CD4-positive, alpha-beta T cell (primary cell): Measurements from ENCODE around the gene GLRA2. TPM values are rescaled to one million over a fixed set of nuclear protein-coding genes. Genes with fewer than 3 reads are reported as not detected.

Experiments
- ATAC-seq: fragments of 200-7000 bp; cut with Tn5 transposase; one replicate; pipeline ENCODE4 v1.10.0; 2022; ENCODE audit warnings: mild to moderate bottlenecking; ENCODE audit not compliant: poor library complexity
- CTCF ChIA-PET: fragments of 350-600 bp; sonication (Branson Sonifier 250); formaldehyde crosslinking; loops from one replicate; lab custom pipeline; 2021; ENCODE audit warnings: antibody characterized with exemption, inconsistent platforms; lab: Charles Lee
- POLR2A ChIA-PET: fragments of 350-600 bp; sonication (Branson Sonifier 250); formaldehyde crosslinking; loops from one replicate; lab custom pipeline; 2021; ENCODE audit warnings: antibody characterized with exemption, inconsistent platforms; lab: Charles Lee
- DNase-seq, 14 experiments: peaks; one replicate each; pipeline ENCODE4 v3.0.0-alpha.2; 2013 to 2020; ENCODE audit warnings: mixed read lengths in 2 of 14
- H3K27ac ChIP-seq, 2 donors: one replicate each; pipeline versions ENCODE4 v1.5.1 to v1.7.0; 2013; ENCODE audit warnings: low read length in 2 of 2, low read depth in 1 of 2, mild to moderate bottlenecking in 1 of 2
- H3K27me3 ChIP-seq, 2 experiments: 1 replicate in 1 of 2; 2 replicates in 1 of 2; pipeline versions ENCODE4 v1.6.1 to v1.7.0; 2013; ENCODE audit warnings: low read length in 2 of 2, control low read depth in 1 of 2, mild to moderate bottlenecking in 1 of 2, moderate library complexity in 1 of 2; ENCODE audit not compliant: insufficient read depth in 2 of 2, control insufficient read depth in 1 of 2
- H3K36me3 ChIP-seq: one replicate; pipeline ENCODE4 v1.6.1; 2013; ENCODE audit warnings: low read length, control low read depth; ENCODE audit not compliant: insufficient read depth
- H3K4me1 ChIP-seq: one replicate; pipeline ENCODE4 v1.6.1; 2013; ENCODE audit warnings: low read length, control low read depth; ENCODE audit not compliant: insufficient read depth
- H3K4me3 ChIP-seq: one replicate; pipeline ENCODE4 v1.5.1; 2013; ENCODE audit warnings: mild to moderate bottlenecking, low read length, moderate library complexity
- H3K9me3 ChIP-seq, 2 experiments: 1 replicate in 1 of 2; 2 replicates in 1 of 2; pipeline versions ENCODE4 v1.6.1 to v1.7.0; 2013; ENCODE audit warnings: low read length in 2 of 2, mild to moderate bottlenecking in 2 of 2, control low read depth in 1 of 2, moderate library complexity in 1 of 2; ENCODE audit not compliant: control insufficient read depth in 1 of 2, insufficient read depth in 1 of 2
- H3K27ac Mint-ChIP-seq: one replicate; pipeline ENCODE4 v1.8.0; 2020; ENCODE audit warnings: mixed read lengths
- H3K27me3 Mint-ChIP-seq: one replicate; pipeline ENCODE4 v1.8.0; 2021; ENCODE audit warnings: mixed read lengths
- H3K36me3 Mint-ChIP-seq: one replicate; pipeline ENCODE4 v1.8.0; 2021; ENCODE audit warnings: low read depth, mixed read lengths
- H3K4me1 Mint-ChIP-seq: one replicate; pipeline ENCODE4 v1.8.0; 2021; ENCODE audit warnings: low read depth, mixed read lengths
- H3K4me3 Mint-ChIP-seq: one replicate; pipeline ENCODE4 v1.8.0; 2020; ENCODE audit warnings: mild to moderate bottlenecking, mixed read lengths
- H3K9me3 Mint-ChIP-seq: one replicate; pipeline ENCODE4 v1.8.0; 2020; ENCODE audit warnings: mixed read lengths
- intact Hi-C, 2 experiments: fragments of 100-400 bp; cut with DNase I in 1 of 2; cut with micrococcal nuclease in 1 of 2; formaldehyde crosslinking; loops; one replicate each; pipeline versions ENCODE4 v1.15.1 to v1.9.0; 2023 to 2025; cut with DNase I, micrococcal nuclease
- total RNA-seq, 174 experiments: library from RNA in 2 of 174; stranded (reverse) in 2 of 174; gene quantifications; one replicate each; pipeline ENCODE4 v1.2.3 and lab custom pipeline; 2021 to 2026
- TF ChIP-seq, protein P1 (sequence below): fragments of 200-600 bp; IDR thresholded peaks from one replicate; pipeline ENCODE4 v1.8.0; 2022; ENCODE audit warnings: antibody characterized with exemption, mild to moderate bottlenecking

Gene GLRA2
- total RNA-seq, 2 experiments from 2014 or later: not detected

DNA sequence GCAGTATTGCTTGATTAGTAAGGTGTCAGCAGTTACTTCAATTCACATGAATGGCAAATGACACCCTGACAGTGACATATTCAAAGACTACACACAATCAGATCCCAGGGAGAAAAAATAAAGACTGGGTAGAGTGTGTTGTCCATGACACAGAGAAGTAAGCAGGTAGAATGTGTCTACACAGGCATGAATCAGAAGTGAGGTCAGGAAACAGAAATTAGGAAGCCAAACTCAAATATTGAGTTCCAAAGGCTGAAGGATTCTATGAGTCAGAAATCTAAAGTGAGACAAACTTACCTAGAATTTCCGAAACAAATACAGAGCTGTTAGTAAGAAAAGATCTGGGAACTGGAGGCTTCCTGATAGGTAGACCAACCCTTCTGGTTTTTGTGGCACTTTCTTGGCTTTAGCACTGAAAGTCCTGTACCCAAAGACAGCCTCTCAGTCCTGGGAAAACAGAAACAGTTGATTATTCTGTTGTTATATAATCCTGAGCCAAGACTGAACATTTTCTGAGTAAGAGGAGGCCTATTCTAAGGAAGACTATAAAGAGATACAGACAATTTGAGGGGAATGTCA is 24.3 kb upstream of the GLRA2 start:
- TF ChIP-seq, protein P1, sequence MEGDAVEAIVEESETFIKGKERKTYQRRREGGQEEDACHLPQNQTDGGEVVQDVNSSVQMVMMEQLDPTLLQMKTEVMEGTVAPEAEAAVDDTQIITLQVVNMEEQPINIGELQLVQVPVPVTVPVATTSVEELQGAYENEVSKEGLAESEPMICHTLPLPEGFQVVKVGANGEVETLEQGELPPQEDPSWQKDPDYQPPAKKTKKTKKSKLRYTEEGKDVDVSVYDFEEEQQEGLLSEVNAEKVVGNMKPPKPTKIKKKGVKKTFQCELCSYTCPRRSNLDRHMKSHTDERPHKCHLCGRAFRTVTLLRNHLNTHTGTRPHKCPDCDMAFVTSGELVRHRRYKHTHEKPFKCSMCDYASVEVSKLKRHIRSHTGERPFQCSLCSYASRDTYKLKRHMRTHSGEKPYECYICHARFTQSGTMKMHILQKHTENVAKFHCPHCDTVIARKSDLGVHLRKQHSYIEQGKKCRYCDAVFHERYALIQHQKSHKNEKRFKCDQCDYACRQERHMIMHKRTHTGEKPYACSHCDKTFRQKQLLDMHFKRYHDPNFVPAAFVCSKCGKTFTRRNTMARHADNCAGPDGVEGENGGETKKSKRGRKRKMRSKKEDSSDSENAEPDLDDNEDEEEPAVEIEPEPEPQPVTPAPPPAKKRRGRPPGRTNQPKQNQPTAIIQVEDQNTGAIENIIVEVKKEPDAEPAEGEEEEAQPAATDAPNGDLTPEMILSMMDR: no peak
- Mint-ChIP-seq H3K36me3 (no peaks in the 10 kb centered on the region), H3K9me3 (no peaks in the 10 kb centered on the region), H3K27me3 (peaks cover 7% of the 10 kb centered on the region), H3K4me3 (no peak overlapping the region), H3K4me1 (no peaks in the 10 kb centered on the region), H3K27ac (no peak overlapping the region)
- ATAC-seq (no peak), DNase-seq (no peak)
- ChIA-PET POLR2A (no interaction called here), CTCF (no interaction called here)
- H3K27me3 ChIP-seq: no peaks in the 10 kb centered on the region
- no peaks in the 10 kb centered on the region for H3K4me1 ChIP-seq
- no peak overlapping the region for H3K4me3 ChIP-seq
- no peaks in the 10 kb centered on the region for H3K9me3 ChIP-seq
- intact Hi-C loops: no loop called here
- no peak overlapping the region for H3K27ac ChIP-seq
- H3K36me3 ChIP-seq: no peaks in the 10 kb centered on the region

DNA sequence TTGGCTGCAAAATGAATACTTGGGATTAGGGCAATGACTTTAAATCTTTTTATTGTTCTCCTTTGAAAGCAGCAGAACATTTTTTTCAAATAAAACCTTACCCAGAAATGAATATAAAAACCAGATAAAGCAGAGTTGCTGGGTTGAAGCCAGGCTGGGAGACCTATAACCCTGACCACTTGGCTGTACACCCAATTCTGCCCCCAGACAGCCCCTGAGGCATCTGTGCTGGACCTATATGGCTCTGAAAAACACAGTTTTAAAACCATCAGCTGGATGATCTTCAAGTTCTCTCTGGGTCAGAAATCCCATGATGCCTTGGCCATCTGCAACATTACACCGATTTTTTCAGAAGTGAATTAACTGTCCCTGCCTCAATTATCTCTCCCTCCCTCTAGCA is 23.7 kb upstream of the GLRA2 start:
- no peaks in the 10 kb centered on the region for H3K36me3 ChIP-seq
- no peaks in the 10 kb centered on the region for H3K9me3 ChIP-seq
- TF ChIP-seq, protein P1: no peak
- Mint-ChIP-seq H3K4me3 (no peak overlapping the region), H3K4me1 (no peaks in the 10 kb centered on the region), H3K9me3 (no peaks in the 10 kb centered on the region), H3K36me3 (no peaks in the 10 kb centered on the region), H3K27me3 (peaks cover 7% of the 10 kb centered on the region), H3K27ac (no peak overlapping the region)
- no peaks in the 10 kb centered on the region for H3K4me1 ChIP-seq
- DNase-seq (no peak), ATAC-seq (no peak)
- ChIA-PET CTCF (no interaction called here), POLR2A (no interaction called here)
- no peak overlapping the region for H3K27ac ChIP-seq
- H3K4me3 ChIP-seq: no peak overlapping the region
- H3K27me3 ChIP-seq: no peaks in the 10 kb centered on the region
- intact Hi-C loops: no loop called here

DNA sequence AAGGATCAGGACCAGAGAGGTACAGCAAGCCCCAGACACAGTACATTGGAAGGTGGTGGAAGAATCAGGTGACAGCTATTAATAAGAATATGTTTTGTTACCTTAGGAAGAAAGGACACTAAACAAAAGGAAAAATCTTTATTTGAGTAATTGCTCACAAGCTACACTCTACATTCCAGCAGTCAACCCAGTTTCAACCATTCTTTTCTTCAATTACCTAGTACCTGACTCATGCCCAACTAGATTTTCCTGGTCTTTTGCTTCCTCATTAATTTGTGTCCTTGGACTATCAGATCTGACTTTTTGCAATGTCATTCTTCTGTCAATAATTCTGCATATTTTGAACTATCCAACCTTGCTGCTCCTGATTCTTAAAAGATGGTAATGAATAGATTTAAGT is 22.5 kb upstream of the GLRA2 start:
- no peaks in the 10 kb centered on the region for H3K4me1 Mint-ChIP-seq
- ChIA-PET CTCF (no interaction called here), POLR2A (no interaction called here)
- no peak overlapping the region for H3K4me3 Mint-ChIP-seq
- TF ChIP-seq, protein P1: no peak
- Histone ChIP-seq H3K4me1 (no peaks in the 10 kb centered on the region), H3K36me3 (no peaks in the 10 kb centered on the region), H3K9me3 (no peaks in the 10 kb centered on the region), H3K4me3 (no peak overlapping the region), H3K27me3 (no peaks in the 10 kb centered on the region), H3K27ac (no peak overlapping the region)
- ATAC-seq: no peak
- intact Hi-C loops: no loop called here
- no peaks in the 10 kb centered on the region for H3K9me3 Mint-ChIP-seq
- peaks cover 7% of the 10 kb centered on the region for H3K27me3 Mint-ChIP-seq
- DNase-seq: no peak
- no peaks in the 10 kb centered on the region for H3K36me3 Mint-ChIP-seq
- no peak overlapping the region for H3K27ac Mint-ChIP-seq
